NCI-H2196 treated with DMSO at 0.1 percent for 48 hours (cell line): ENCODE data around the gene OR5H2.

ENCODE experiments used
- DNase-seq: peaks from one replicate; lab custom pipeline; 2025; ENCODE audit not compliant: unreplicated experiment; lab: John Stamatoyannopoulos, UW

The OR5H2 gene

GRCh38 chr3:98329392-98330124 is 47.3 kb downstream of the OR5H2 start:
- DNase-seq, result peak; percentile 27

GRCh38 chr3:98331329-98331728 is 49.0 kb downstream of the OR5H2 start:
- no peak for DNase-seq
